ENCODE data around the gene IL22RA1. TPM values are rescaled to one million over a fixed set of nuclear protein-coding genes. Genes with fewer than 3 reads are reported as not detected.
A peak's percentile ranks its signal among the peaks of the same experiment; 100 is the strongest.

Gene IL22RA1
- polyA plus RNA-seq, 2 of the 4 experiments (the other 2 are of a cell fraction) = 1.5 to 1.7 TPM

- POLR2A ChIA-PET = interaction anchor here (0.7 kb wide), 1 partner anchor 23 kb away, joined by 4 read pairs; no protein-coding TSS in a partner anchor
Observed at GRCh38 chr1:24186993-24187790, 44.3 kb upstream of the IL22RA1 start, which contains the start of gene IFNLR1. Gene IFNLR1 (minus strand): TSS chr1:24187289. CDS start chr1:24187248, 41 bp downstream.

GRCh38 chr1:24186711-24186992 lies 43.7 kb upstream of the IL22RA1 start:
- peak overlapping the region; percentile 73 for H3K4me2 ChIP-seq
- ATAC-seq (no peak), FAIRE-seq (no peak), DNase-seq (ENCODE audit: low read depth in 1 of 2, low spot score in 1 of 2) (no peak)
- WGBS (ENCODE audit: missing lambda C conversion rate) = 84% methylated on average over 8 of the region's 8 CpGs
- CTCF ChIA-PET = interaction anchor here (1.0 to 5.4 kb wide), 3 partner anchors 15 to 205 kb away, joined by 3 to 29 read pairs (median 3); no protein-coding TSS in a partner anchor
- POLR2A ChIA-PET = no interaction called here
- peak overlapping the region; percentile 67 to 92 for H3K27ac ChIP-seq
- H3K9me3 ChIP-seq = no peaks in the 10 kb centered on the region
- TF ChIP-seq MAZ (IDR thresholded peaks at IDR 0.05; ENCODE audit: borderline replicate concordance, low read depth, low read length) (no peak), HES2 (IDR thresholded peaks at IDR 0.05) (no peak), MAFK (IDR thresholded peaks at IDR 0.05; ENCODE audit: partially characterized antibody) (no peak), KDM5A (IDR thresholded peaks at IDR 0.05) (no peak), JUNB (IDR thresholded peaks at IDR 0.05) (no peak), ZC3H11A (IDR thresholded peaks at IDR 0.05) (no peak), USF2 (IDR thresholded peaks at IDR 0.05) (no peak), CHD2 (IDR thresholded peaks at IDR 0.05; ENCODE audit: low read length, partially characterized antibody) (no peak)
- peak overlapping the region; percentile 59 for H3K4me3 ChIP-seq
- peaks cover 21% of the 10 kb centered on the region for H3K4me1 ChIP-seq

More at GRCh38 chr1:24186993-24187790, 44.3 kb upstream of the IL22RA1 start, which contains the start of gene IFNLR1:
- H3K4me2 ChIP-seq = peak within 1 kb of the TSS; percentile 73
- ATAC-seq (peak; percentile 67 to 82), DNase-seq (ENCODE audit: low read depth in 1 of 2, low spot score in 1 of 2) (peak; percentile 26 to 44), FAIRE-seq (no peak)
- H3K4me1 ChIP-seq = peaks cover 24% of the 10 kb centered on the region
- TF ChIP-seq NFE2L2 (conservative IDR thresholded peaks at IDR 0.05; ENCODE audit: low read length) = no peak
- no peak for TF ChIP-seq RARB (CRISPR knock-in tag; IDR thresholded peaks at IDR 0.05)
- TF ChIP-seq E2F6 (IDR thresholded peaks at IDR 0.05; ENCODE audit: borderline replicate concordance, low read depth) = peak; percentile 58; the same call in 1 of the 2 replicates
- H3K27ac ChIP-seq = peak within 1 kb of the TSS; percentile 67 to 92
- no peaks in the 10 kb centered on the region for H3K9me3 ChIP-seq
- CTCF ChIA-PET = interaction anchor here (1.0 to 5.4 kb wide), 5 partner anchors 12 to 205 kb away, joined by 3 to 29 read pairs (median 3); no protein-coding TSS in a partner anchor
- WGBS (ENCODE audit: missing lambda C conversion rate) = 36% methylated on average over 22 of the region's 74 CpGs
- H3K4me3 ChIP-seq = peak within 1 kb of the TSS; percentile 59

GRCh38 chr1:24186031-24186710 lies 43.2 kb upstream of the IL22RA1 start:
- ATAC-seq = no peak
- TF ChIP-seq RFX5 (IDR thresholded peaks at IDR 0.05) = no peak
- no peak for TF ChIP-seq MAX (IDR thresholded peaks at IDR 0.05)
- no peak for TF ChIP-seq RAD21 (conservative IDR thresholded peaks at IDR 0.05 in 1 of 2, IDR thresholded peaks at IDR 0.05 in 1 of 2)
- TF ChIP-seq RNF2 (IDR thresholded peaks at IDR 0.05; ENCODE audit: borderline replicate concordance, low read depth) = no peak
- no peak for TF ChIP-seq CTCF (IDR thresholded peaks at IDR 0.05)
- TF ChIP-seq HOXB5 (CRISPR knock-in tag; IDR thresholded peaks at IDR 0.05) = no peak
- no peak for TF ChIP-seq FOSB (CRISPR knock-in tag; IDR thresholded peaks at IDR 0.05)
- TF ChIP-seq ZFP36 (IDR thresholded peaks at IDR 0.05; ENCODE audit: borderline replicate concordance, partially characterized antibody) = no peak
- TF ChIP-seq PBX3 (IDR thresholded peaks at IDR 0.05) = no peak
- no peak for TF ChIP-seq BHLHE40 (IDR thresholded peaks at IDR 0.05; ENCODE audit: low read depth, low read length)
- TF ChIP-seq REST (IDR thresholded peaks at IDR 0.05) = no peak
- FAIRE-seq = no peak
- no peak for DNase-seq (ENCODE audit: low read depth in 1 of 2, low spot score in 1 of 2)
- WGBS (ENCODE audit: missing lambda C conversion rate) = 94% methylated on average over 10 of the region's 13 CpGs
- Histone ChIP-seq H3K27ac (peak overlapping the region in 1 of 2 experiments; percentile 92; a peak in 2 of 6 replicates), H3K9me3 (no peaks in the 10 kb centered on the region), H3K4me3 (peak overlapping the region; percentile 59; the same call in 1 of the 3 replicates), H3K4me2 (peak overlapping the region; percentile 73), H3K4me1 (peaks cover 16% of the 10 kb centered on the region)
- ChIA-PET CTCF (interaction anchor here (1.7 to 5.4 kb wide), 5 partner anchors 12 to 205 kb away, joined by 4 to 29 read pairs (median 8); no protein-coding TSS in a partner anchor), POLR2A (no interaction called here)

All from A549 (cell line).